Measurements from ENCODE around the gene KBTBD12. TPM values are rescaled to one million over a fixed set of nuclear protein-coding genes. Genes with fewer than 3 reads are reported as not detected.
"Not testable (repeated sequence)": the region's sequence is repeated elsewhere in the genome, so short reads cannot be mapped to it uniquely, and the experiment has no call there.

KBTBD12 gene
- polyA plus RNA-seq, 1 donor from 2014 or later, result not detected

DNA sequence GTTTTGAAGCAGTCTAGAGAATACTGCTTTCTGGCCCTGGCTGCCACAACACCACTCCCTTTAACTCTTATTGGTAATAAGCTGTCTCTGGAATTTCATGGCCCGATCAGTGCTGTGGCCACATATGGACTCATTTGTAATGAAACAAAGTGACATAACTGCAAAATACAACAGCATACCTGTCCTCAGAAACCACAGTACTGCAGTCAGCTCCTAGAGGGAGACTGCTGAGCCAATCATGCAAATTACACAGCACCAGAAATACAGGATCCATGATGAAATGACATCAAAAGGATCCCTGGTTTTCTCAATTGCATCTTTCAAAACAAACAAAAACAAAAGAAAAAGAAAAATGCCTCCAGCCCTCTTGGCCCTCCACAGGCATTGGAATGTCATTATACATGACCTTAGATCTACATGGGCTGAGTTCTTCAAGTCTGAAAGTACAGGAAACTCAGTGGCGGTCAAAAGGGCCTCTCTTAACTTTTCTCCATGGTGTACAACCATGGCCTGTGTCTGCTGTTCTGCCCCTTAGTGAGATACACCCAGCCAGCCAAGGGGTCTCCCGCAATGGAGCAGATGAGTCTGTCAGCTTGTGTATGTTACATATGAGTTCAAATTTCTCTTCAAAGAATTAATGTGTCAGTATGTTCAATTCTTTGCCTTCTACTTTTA lies 24.9 kb upstream of the KBTBD12 start:
- Mint-ChIP-seq H3K4me1 (no peaks in the 10 kb centered on the region), H3K9me3 (peaks cover 11 to 16% (median 13%) of the 10 kb centered on the region in 3 donors), H3K36me3 (peaks cover 2% of the 10 kb centered on the region), H3K27ac (no peak overlapping the region), H3K4me3 (peak overlapping the region in 1 of 4 donors; percentile 2), H3K27me3 (peaks cover 3% of the 10 kb centered on the region)

DNA sequence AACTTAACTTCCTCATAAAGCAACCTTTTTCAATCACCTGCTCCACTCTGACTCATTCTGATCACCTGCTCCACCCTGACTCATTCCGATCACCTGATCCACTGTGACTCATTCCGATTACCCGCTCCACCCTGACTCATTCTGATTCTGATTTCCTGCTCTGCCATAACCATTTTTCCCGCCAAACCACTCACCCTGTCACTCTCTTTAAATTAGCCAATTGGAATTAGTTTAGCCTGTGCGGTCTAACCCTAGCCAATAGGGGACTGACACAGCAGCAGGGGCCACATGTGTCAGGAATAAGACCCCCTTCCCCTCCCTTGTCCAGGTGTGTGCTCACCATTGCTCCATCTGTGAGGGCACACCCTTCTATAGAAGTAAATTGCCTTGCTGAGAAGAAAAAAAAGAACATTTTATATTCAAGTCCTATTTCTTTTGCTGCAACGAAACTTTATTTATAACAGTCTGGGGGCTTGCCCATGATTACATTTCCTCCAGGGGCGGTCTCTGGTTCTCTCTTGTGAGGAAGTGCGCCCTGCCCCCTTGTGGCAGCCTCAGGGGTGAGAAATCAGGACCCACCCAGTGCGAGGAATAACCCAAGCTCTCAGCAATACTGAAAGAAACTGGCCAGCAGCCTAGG lies 24.3 kb upstream of the KBTBD12 start:
- not testable (repeated sequence) for H3K27me3 Mint-ChIP-seq, H3K36me3 Mint-ChIP-seq, H3K27ac Mint-ChIP-seq, H3K4me1 Mint-ChIP-seq
- H3K9me3 Mint-ChIP-seq, result peaks cover 11 to 16% (median 13%) of the 10 kb centered on the region in 3 donors
- H3K4me3 Mint-ChIP-seq, result peak overlapping the region in 1 of 4 donors; percentile 65

GRCh38 chr3:127894481-127894880 lies 20.6 kb upstream of the KBTBD12 start:
- Mint-ChIP-seq H3K4me1 (no peaks in the 10 kb centered on the region), H3K27me3 (peaks cover 3% of the 10 kb centered on the region), H3K4me3 (no peak overlapping the region), H3K9me3 (peaks cover 9 to 16% (median 13%) of the 10 kb centered on the region in 3 donors), H3K36me3 (peaks cover 4% of the 10 kb centered on the region), H3K27ac (no peak overlapping the region)

- H3K27ac Mint-ChIP-seq, result no peak overlapping the region
- peaks cover 2% of the 10 kb centered on the region for H3K36me3 Mint-ChIP-seq
- peaks cover 4% of the 10 kb centered on the region for H3K27me3 Mint-ChIP-seq
- H3K9me3 Mint-ChIP-seq, result peaks cover 0 to 3% (median 3%) of the 10 kb centered on the region in 3 donors
- H3K4me3 Mint-ChIP-seq, result no peak overlapping the region
- H3K4me1 Mint-ChIP-seq, result peaks cover 4 to 6% (median 4%) of the 10 kb centered on the region in 3 donors
Measured at GRCh38 chr3:127899200-127899599, 15.8 kb upstream of the KBTBD12 start.

DNA sequence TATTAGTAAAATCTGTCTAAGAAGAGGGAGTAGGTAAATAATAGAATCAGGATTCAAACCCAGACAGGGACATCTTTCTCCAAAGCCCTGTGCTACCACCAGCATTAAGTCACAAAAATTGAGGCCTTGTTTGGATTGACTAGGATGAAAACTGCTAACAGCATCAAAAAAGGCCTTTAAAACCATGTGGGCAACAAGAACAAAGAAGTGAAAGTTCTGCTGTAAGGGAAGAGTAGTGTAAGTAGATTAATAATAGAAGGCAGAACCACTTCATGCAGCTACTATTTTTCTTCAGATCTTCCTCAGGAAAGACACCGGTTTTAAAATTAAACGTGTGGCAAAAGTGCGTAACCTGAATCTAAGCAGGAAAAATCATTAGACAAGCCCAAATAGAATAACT lies 15.3 kb upstream of the KBTBD12 start:
- H3K4me3 Mint-ChIP-seq, result peak overlapping the region in 1 of 4 donors; percentile 0
- H3K9me3 Mint-ChIP-seq, result peaks cover 2 to 4% (median 3%) of the 10 kb centered on the region in 3 donors
- H3K36me3 Mint-ChIP-seq, result peaks cover 2% of the 10 kb centered on the region
- H3K4me1 Mint-ChIP-seq, result peaks cover 4 to 6% (median 4%) of the 10 kb centered on the region in 3 donors
- no peak overlapping the region for H3K27ac Mint-ChIP-seq
- peaks cover 4% of the 10 kb centered on the region for H3K27me3 Mint-ChIP-seq

DNA sequence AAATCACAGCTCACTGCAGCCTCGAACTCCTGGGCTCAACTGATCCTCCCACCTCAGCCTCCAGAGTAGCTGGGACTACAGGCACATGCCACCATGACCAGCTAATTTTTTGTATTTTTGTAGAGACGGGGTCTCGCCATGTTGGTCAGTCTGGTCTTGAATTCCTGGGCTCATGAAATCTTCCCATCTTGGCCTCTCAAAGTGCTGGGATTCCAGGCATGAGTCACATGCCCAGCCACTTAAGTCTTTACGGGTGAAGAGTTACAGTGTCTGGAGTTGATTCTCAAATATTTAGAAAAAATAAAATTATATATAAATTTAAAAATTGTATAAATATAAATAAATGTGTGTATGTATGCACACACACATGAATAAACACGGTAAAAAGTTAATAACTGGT lies 14.5 kb upstream of the KBTBD12 start:
- Mint-ChIP-seq H3K4me1 (peaks cover 4 to 6% (median 4%) of the 10 kb centered on the region in 3 donors), H3K9me3 (peaks cover 2 to 4% (median 3%) of the 10 kb centered on the region in 3 donors), H3K36me3 (peaks cover 2% of the 10 kb centered on the region), H3K4me3 (no peak overlapping the region), H3K27ac (no peak overlapping the region), H3K27me3 (peaks cover 6% of the 10 kb centered on the region)

DNA sequence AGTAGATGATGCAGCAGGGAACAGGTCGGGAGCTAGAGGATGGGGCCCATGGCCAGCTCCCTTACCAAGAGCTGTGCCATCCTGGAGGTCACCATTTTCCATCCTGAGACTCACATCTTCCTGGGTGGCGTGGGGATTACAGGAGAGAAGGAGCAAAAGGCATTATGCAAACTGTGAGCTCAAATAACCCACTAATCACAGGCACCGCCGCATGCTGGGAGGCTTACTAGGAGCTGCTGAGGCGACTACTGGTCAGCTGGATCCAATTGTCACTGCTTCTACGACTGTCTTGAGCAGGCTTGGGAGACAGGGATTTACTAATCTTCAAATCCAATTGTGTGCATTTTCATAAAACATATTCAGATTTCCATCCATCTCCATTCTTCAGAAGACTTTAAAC lies 12.5 kb upstream of the KBTBD12 start:
- peaks cover 2% of the 10 kb centered on the region for H3K36me3 Mint-ChIP-seq
- peaks cover 6% of the 10 kb centered on the region for H3K27me3 Mint-ChIP-seq
- H3K27ac Mint-ChIP-seq, result no peak overlapping the region
- peaks cover 4 to 6% (median 4%) of the 10 kb centered on the region in 3 donors for H3K4me1 Mint-ChIP-seq
- peaks cover 2 to 9% (median 4%) of the 10 kb centered on the region in 3 donors for H3K9me3 Mint-ChIP-seq
- peak overlapping the region in 1 of 4 donors; percentile 15 for H3K4me3 Mint-ChIP-seq

GRCh38 chr3:127903611-127904375 lies 11.2 kb upstream of the KBTBD12 start:
- Mint-ChIP-seq H3K9me3 (peaks cover 3 to 15% (median 10%) of the 10 kb centered on the region in 3 donors), H3K4me1 (peaks cover 4 to 7% (median 6%) of the 10 kb centered on the region in 3 donors), H3K36me3 (peaks cover 5% of the 10 kb centered on the region), H3K27ac (no peak overlapping the region), H3K4me3 (no peak overlapping the region), H3K27me3 (peaks cover 6% of the 10 kb centered on the region)

DNA sequence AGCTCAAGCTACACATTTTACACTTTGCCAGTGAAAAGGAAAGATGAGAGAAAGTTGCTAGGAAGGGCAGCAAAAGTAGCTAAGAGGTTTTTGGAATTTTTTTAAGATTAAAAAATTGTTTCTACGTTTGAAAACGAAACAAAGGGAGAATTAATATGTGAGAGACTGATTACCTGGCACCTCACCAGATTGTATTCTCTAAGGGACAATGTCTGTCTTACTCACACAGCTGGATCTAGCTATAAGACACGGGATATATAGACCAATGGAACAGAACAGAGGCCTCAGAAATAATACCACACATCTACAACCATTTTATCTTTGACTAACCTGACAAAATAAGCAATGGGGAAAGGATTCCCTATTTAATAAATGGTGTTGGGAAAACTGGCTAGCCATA lies 9.5 kb upstream of the KBTBD12 start:
- peaks cover 5% of the 10 kb centered on the region for H3K36me3 Mint-ChIP-seq
- H3K27ac Mint-ChIP-seq, result no peak overlapping the region
- peaks cover 0 to 3% (median 3%) of the 10 kb centered on the region in 3 donors for H3K4me1 Mint-ChIP-seq
- peaks cover 3 to 15% (median 10%) of the 10 kb centered on the region in 3 donors for H3K9me3 Mint-ChIP-seq
- peaks cover 6% of the 10 kb centered on the region for H3K27me3 Mint-ChIP-seq
- no peak overlapping the region for H3K4me3 Mint-ChIP-seq

DNA sequence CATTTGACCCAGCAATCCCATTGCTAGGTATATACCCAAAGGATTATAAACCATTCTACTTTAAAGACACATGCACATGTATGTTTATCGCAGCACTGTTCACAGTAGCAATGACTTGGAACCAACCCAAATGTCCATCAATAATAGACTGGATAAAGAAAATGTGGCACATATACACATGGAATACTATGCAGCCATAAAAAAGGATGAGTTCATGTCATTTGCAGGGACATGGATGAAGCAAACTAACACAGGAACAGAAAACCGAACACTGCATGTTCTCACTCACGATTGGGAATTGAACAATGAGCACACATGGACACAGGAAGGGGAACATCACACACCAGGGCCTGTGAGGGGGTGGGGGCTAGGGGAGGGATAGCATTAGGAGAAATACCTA lies 8.4 kb upstream of the KBTBD12 start:
- not testable (repeated sequence) for H3K36me3 Mint-ChIP-seq, H3K27ac Mint-ChIP-seq, H3K4me1 Mint-ChIP-seq, H3K4me3 Mint-ChIP-seq
- Mint-ChIP-seq H3K9me3 (peaks cover 3 to 15% (median 10%) of the 10 kb centered on the region in 3 donors), H3K27me3 (peaks cover 15% of the 10 kb centered on the region)

DNA sequence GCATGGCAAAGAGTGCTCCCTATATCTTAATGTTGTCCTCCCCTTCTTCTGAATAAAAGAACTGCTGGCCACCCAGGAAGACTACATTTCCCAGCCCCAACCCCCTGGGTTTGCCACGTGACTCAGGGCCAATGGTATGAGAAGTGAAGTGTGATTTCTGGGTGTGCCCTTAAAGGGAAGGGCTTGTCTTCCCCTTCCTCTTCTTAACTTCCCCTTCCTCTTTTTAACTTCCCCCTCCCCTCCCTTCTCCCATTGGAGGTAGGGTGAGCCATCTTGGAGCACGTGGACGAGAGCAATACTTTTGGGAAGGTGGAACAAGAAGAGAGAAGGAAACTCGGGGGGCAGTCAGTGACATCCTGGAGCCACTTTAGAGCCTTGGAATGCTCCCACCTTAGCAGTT lies 6.8 kb upstream of the KBTBD12 start:
- H3K4me3 Mint-ChIP-seq, result peak overlapping the region in 1 of 4 donors; percentile 30
- H3K36me3 Mint-ChIP-seq, result peaks cover 5% of the 10 kb centered on the region
- H3K27me3 Mint-ChIP-seq, result peaks cover 17% of the 10 kb centered on the region
- peaks cover 0 to 3% (median 3%) of the 10 kb centered on the region in 3 donors for H3K4me1 Mint-ChIP-seq
- H3K27ac Mint-ChIP-seq, result peak overlapping the region in 1 of 3 donors; percentile 8
- peaks cover 3 to 15% (median 13%) of the 10 kb centered on the region in 3 donors for H3K9me3 Mint-ChIP-seq

- Mint-ChIP-seq H3K27me3 (peaks cover 17% of the 10 kb centered on the region), H3K4me1 (peaks cover 0 to 3% (median 3%) of the 10 kb centered on the region in 3 donors), H3K27ac (no peak overlapping the region), H3K4me3 (no peak overlapping the region), H3K36me3 (peaks cover 5% of the 10 kb centered on the region), H3K9me3 (peaks cover 4 to 20% (median 15%) of the 10 kb centered on the region in 3 donors)
Measured at GRCh38 chr3:127908951-127909350, 6.1 kb upstream of the KBTBD12 start.

DNA sequence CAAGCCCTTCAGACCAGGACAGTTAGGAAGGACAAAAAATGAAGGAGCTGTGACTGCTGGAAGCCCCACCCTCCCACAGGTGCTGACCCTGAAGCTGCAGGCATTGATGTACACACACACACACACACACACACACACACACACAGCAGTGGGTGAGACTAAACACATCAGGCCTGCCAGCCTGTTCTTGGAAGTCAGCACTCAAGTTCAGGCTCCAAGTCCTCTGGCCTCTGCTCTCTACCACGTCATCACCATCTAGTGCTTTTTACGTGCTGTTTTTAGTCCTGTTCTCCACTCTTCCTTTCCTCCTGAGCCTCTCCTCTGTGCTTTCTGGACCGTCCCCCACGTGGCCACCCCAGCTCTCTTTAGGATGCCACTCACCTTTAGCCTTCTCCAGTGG lies 5.4 kb upstream of the KBTBD12 start:
- peaks cover 5% of the 10 kb centered on the region for H3K36me3 Mint-ChIP-seq
- H3K4me3 Mint-ChIP-seq, result no peak overlapping the region
- peaks cover 0 to 3% (median 3%) of the 10 kb centered on the region in 3 donors for H3K4me1 Mint-ChIP-seq
- peaks cover 4 to 18% (median 14%) of the 10 kb centered on the region in 3 donors for H3K9me3 Mint-ChIP-seq
- H3K27me3 Mint-ChIP-seq, result peaks cover 22% of the 10 kb centered on the region
- H3K27ac Mint-ChIP-seq, result no peak overlapping the region

GRCh38 chr3:127911421-127911931 lies 3.6 kb upstream of the KBTBD12 start:
- Mint-ChIP-seq H3K27ac (no peak overlapping the region), H3K4me1 (peaks cover 0 to 3% (median 3%) of the 10 kb centered on the region in 3 donors), H3K36me3 (peaks cover 5% of the 10 kb centered on the region), H3K9me3 (peaks cover 3 to 18% (median 9%) of the 10 kb centered on the region in 3 donors), H3K4me3 (no peak overlapping the region), H3K27me3 (peaks cover 22% of the 10 kb centered on the region)

- not testable (repeated sequence) for H3K4me3 Mint-ChIP-seq
Measured at GRCh38 chr3:127913841-127914240, 1.2 kb upstream of the KBTBD12 start.

More at GRCh38 chr3:127913841-127914240, 1.2 kb upstream of the KBTBD12 start:
- not testable (repeated sequence) for H3K4me1 Mint-ChIP-seq, H3K9me3 Mint-ChIP-seq, H3K36me3 Mint-ChIP-seq
- Mint-ChIP-seq H3K27me3 (peaks cover 22% of the 10 kb centered on the region), H3K27ac (peak overlapping the region in 2 of 3 donors; percentile 56 to 64)
